Parathyroid adenoma (tissue), 2 donors: ENCODE data around the gene CLIC4.
A peak's percentile ranks its signal among the peaks of the same experiment; 100 is the strongest.

Source experiments
- H2AFZ ChIP-seq: fragments of 300-600 bp; sonication (generic); one replicate; pipeline ENCODE4 v1.7.0; 2017; ENCODE audit warnings: antibody characterized with exemption, mild to moderate bottlenecking
- H3K27ac ChIP-seq: fragments of 300-600 bp; sonication (generic); one replicate; pipeline ENCODE4 v1.7.0; 2017
- H3K27me3 ChIP-seq: fragments of 300-600 bp; sonication (generic); one replicate; pipeline ENCODE4 v1.7.0; 2017; ENCODE audit warnings: low read length; ENCODE audit not compliant: control insufficient read depth, insufficient read depth
- H3K36me3 ChIP-seq: fragments of 300-600 bp; sonication (generic); one replicate; pipeline ENCODE4 v1.7.0; 2017; ENCODE audit warnings: low read length; ENCODE audit not compliant: control insufficient read depth, insufficient read depth
- H3K4me1 ChIP-seq: fragments of 300-600 bp; sonication (generic); one replicate; pipeline ENCODE4 v1.7.0; 2017; ENCODE audit warnings: control low read depth
- H3K4me2 ChIP-seq: fragments of 300-600 bp; sonication (generic); one replicate; pipeline ENCODE4 v1.7.0; 2017; ENCODE audit warnings: low read length
- H3K4me3 ChIP-seq: fragments of 300-600 bp; sonication (generic); one replicate; pipeline ENCODE4 v1.7.0; 2017; ENCODE audit warnings: low read depth, low read length
- H3K79me2 ChIP-seq: fragments of 300-600 bp; sonication (generic); one replicate; pipeline ENCODE4 v1.7.0; 2017; ENCODE audit warnings: control low read depth
- H3K9ac ChIP-seq: fragments of 300-600 bp; sonication (generic); one replicate; pipeline ENCODE4 v1.7.0; 2017; ENCODE audit warnings: mild to moderate bottlenecking
- H3K9me3 ChIP-seq: fragments of 300-600 bp; sonication (generic); one replicate; pipeline ENCODE4 v1.7.0; 2017; ENCODE audit warnings: low read length; ENCODE audit not compliant: control insufficient read depth
- TF ChIP-seq, protein P1 (sequence below): fragments of 300-600 bp; sonication (generic); IDR thresholded peaks from one replicate; pipeline ENCODE4 v1.7.0; 2017; ENCODE audit warnings: antibody characterized with exemption, mild to moderate bottlenecking
- donor health status: primary hyperparathyroidism.

The CLIC4 gene

DNA sequence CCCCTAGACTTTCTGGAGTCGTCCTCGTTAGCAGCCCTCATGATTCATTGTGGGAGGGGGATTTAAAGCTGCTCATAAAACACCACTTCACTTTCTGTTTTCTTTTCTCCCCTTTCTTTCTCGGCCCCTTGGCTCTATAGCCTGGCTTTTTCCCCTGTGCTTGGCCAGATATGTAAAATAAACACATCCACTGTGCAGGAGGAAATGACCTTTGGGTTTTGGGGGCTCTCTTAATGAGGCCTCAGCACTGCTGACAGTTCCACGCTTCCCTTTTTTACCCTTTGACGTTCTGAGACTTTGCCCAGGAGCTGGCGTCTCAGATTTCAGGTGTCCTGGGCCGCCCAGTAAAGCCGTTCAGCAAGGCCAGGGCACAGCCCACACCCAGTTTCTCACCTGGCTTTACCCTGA, 119.1 kb downstream of the CLIC4 start:
- Histone ChIP-seq H3K4me3 (no peak overlapping the region), H3K79me2 (no peaks in the 10 kb centered on the region), H3K4me2 (no peak overlapping the region), H3K27me3 (no peaks in the 10 kb centered on the region), H3K36me3 (no peaks in the 10 kb centered on the region), H3K4me1 (peaks cover 4% of the 10 kb centered on the region), H3K27ac (no peak overlapping the region), H3K9ac (no peak overlapping the region), H3K9me3 (no peaks in the 10 kb centered on the region), H2AFZ (peak overlapping the region; percentile 11)
- TF ChIP-seq, protein P1, sequence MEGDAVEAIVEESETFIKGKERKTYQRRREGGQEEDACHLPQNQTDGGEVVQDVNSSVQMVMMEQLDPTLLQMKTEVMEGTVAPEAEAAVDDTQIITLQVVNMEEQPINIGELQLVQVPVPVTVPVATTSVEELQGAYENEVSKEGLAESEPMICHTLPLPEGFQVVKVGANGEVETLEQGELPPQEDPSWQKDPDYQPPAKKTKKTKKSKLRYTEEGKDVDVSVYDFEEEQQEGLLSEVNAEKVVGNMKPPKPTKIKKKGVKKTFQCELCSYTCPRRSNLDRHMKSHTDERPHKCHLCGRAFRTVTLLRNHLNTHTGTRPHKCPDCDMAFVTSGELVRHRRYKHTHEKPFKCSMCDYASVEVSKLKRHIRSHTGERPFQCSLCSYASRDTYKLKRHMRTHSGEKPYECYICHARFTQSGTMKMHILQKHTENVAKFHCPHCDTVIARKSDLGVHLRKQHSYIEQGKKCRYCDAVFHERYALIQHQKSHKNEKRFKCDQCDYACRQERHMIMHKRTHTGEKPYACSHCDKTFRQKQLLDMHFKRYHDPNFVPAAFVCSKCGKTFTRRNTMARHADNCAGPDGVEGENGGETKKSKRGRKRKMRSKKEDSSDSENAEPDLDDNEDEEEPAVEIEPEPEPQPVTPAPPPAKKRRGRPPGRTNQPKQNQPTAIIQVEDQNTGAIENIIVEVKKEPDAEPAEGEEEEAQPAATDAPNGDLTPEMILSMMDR: no peak

DNA sequence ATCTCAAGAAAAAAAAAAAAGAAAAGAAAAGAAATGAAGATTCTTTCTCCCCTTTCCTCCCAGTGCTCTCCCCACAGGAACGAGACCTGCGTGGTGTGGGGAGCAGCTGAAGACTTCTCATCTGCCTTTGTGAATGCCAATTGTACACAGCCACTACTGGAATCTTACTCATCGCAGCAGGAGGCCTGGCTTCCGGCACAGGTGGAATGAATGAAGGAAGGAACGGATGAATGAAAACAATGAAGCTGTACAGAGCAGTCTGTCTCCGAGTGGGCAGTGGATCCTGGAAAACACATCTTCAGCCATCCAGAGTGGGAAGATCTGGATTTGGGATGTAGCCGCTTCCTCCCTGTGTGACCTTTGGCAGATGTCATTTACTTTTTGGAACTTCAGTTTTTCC, 119.9 kb downstream of the CLIC4 start:
- no peak overlapping the region for H3K27ac ChIP-seq

DNA sequence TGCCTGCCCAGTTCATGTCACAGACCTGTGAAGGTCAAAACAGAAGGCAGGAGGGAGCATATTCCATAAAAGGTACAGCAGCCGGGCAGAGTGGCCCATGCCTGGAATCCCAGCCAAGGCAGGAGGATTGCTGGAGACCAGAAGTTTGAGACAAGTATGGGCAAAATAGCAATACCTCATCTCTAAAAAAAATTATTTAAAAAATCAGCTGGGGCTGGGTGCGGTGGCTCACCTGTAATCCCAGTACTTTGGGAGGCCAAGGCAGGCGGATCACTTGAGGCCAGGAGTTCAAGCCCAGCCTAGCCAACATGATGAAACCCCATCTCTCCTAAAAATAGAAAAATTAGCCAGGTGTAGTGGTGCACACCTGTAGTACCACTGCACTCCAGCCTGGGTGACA, 120.3 kb downstream of the CLIC4 start:
- no peak overlapping the region for H3K27ac ChIP-seq
- no peaks in the 10 kb centered on the region for H3K9me3 ChIP-seq
- no peak overlapping the region for H3K4me2 ChIP-seq
- no peak overlapping the region for H2AFZ ChIP-seq
- H3K27me3 ChIP-seq: no peaks in the 10 kb centered on the region
- TF ChIP-seq, protein P1: no peak
- peaks cover 4% of the 10 kb centered on the region for H3K4me1 ChIP-seq
- no peak overlapping the region for H3K9ac ChIP-seq
- no peak overlapping the region for H3K4me3 ChIP-seq
- H3K36me3 ChIP-seq: no peaks in the 10 kb centered on the region
- H3K79me2 ChIP-seq: no peaks in the 10 kb centered on the region

More for the DNA sequence above, 119.9 kb downstream of the CLIC4 start:
- Histone ChIP-seq H3K79me2 (no peaks in the 10 kb centered on the region), H3K27me3 (no peaks in the 10 kb centered on the region), H3K4me1 (peaks cover 4% of the 10 kb centered on the region), H3K4me3 (no peak overlapping the region), H3K36me3 (no peaks in the 10 kb centered on the region), H3K9ac (no peak overlapping the region), H3K9me3 (no peaks in the 10 kb centered on the region), H2AFZ (no peak overlapping the region), H3K4me2 (no peak overlapping the region)
- TF ChIP-seq, protein P1: no peak

DNA sequence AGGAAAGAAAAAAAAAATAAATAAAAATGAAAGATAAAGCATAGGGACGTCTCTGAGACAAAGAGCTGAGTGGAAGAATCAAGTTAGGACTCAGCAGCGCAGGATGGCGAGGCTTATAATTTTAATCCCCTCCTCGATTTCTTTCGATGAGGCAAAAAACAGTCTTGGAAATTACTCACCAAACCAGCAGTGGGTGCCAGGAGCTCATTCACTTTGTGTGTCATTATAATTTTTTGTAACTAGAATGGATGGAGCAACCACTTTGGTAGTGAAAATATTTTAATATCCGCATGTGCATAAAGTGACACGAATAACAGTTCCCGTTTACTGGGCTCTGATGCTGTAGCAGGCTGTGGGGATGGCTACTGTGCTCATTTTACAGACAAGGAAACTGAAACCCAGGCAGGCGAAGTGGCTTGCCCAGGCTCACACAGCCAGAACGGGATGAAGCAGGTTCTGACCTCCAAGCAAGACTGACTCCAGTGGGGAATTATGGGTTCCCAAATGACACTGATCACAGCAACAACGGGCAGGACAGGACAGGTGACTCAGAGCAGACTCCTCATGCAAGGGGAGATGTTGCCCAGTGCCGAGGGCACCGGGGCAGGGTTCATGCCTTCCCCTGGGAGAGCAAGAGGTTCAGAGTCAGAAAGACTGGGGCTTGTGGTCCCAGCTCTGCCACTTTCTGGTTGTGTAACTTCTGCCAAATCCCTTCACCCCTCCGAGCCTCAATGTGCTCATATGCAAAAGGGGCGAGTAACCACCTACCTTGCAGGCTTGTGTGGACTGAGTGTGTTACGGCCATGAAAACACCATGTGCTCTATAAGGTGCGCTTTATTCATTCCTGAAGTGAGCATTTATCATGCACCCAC, 121.2 kb downstream of the CLIC4 start:
- Histone ChIP-seq H3K27ac (no peak overlapping the region), H3K4me3 (no peak overlapping the region), H3K27me3 (no peaks in the 10 kb centered on the region), H3K79me2 (no peaks in the 10 kb centered on the region), H3K4me1 (peaks cover 4% of the 10 kb centered on the region), H3K9me3 (no peaks in the 10 kb centered on the region), H3K9ac (no peak overlapping the region), H3K36me3 (no peaks in the 10 kb centered on the region), H2AFZ (no peak overlapping the region), H3K4me2 (no peak overlapping the region)
- TF ChIP-seq, protein P1: no peak
